22Rv1 (cell line): Measurements from ENCODE around the gene MEIS2.

ENCODE experiments used
- ZFX ChIP-seq: fragments of 450-650 bp; IDR thresholded peaks from 2 replicates; pipeline ENCODE4 v1.6.1; 2017; ENCODE audit warnings: antibody characterized with exemption, borderline replicate concordance
- TF ChIP-seq, protein P1 (sequence below): fragments of 450-650 bp; IDR thresholded peaks from 2 replicates; pipeline ENCODE4 v1.5.1; 2017; ENCODE audit warnings: mild to moderate bottlenecking

DNA sequence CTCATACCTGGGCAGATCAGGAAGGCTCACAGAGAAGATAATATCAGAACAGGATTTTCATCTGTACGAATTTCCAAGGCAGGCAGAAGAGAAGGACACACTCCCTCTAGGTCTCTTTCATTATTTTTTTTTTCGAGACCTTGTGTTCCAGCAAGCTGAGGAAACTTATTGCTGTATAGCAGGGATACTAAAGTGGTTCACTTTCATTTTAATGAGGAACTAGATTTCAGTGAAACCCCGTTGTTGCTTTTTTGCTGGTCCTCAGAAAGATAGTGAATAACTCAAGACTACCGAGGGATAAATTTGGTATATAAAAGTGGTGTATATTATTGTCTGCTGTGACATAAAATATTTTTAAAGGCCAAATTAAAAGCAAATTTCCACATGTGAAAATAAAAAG, 24.6 kb downstream of the MEIS2 start:
- TF ChIP-seq, protein P1, sequence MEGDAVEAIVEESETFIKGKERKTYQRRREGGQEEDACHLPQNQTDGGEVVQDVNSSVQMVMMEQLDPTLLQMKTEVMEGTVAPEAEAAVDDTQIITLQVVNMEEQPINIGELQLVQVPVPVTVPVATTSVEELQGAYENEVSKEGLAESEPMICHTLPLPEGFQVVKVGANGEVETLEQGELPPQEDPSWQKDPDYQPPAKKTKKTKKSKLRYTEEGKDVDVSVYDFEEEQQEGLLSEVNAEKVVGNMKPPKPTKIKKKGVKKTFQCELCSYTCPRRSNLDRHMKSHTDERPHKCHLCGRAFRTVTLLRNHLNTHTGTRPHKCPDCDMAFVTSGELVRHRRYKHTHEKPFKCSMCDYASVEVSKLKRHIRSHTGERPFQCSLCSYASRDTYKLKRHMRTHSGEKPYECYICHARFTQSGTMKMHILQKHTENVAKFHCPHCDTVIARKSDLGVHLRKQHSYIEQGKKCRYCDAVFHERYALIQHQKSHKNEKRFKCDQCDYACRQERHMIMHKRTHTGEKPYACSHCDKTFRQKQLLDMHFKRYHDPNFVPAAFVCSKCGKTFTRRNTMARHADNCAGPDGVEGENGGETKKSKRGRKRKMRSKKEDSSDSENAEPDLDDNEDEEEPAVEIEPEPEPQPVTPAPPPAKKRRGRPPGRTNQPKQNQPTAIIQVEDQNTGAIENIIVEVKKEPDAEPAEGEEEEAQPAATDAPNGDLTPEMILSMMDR: no peak
- no peak for TF ChIP-seq ZFX
